ENCODE data around the gene ARMC3.
A peak's percentile ranks its signal among the peaks of the same experiment; 100 is the strongest.

The ARMC3 gene
- long read RNA-seq = 0 reads

- H3K27me3 ChIP-seq (ENCODE audit: insufficient read depth, poor library complexity, severe bottlenecking) = no peaks in the 10 kb centered on the region
- H3K4me3 ChIP-seq (replicated peaks; ENCODE audit: insufficient read depth, low read length) = peak within 1 kb of the TSS; percentile 14
- peak; percentile 2 to 4 for DNase-seq (ENCODE audit: low read depth in 1 of 2, low spot score in 1 of 2)
- H3K27ac ChIP-seq (replicated peaks) = no peak within 1 kb of the TSS
- TF ChIP-seq CTCF (IDR thresholded peaks at IDR 0.05; ENCODE audit: insufficient read depth, low read length) = no peak
- no peak for TF ChIP-seq GABPA (IDR thresholded peaks at IDR 0.05; ENCODE audit: low read depth)
- no peak for TF ChIP-seq REST (IDR thresholded peaks at IDR 0.05; ENCODE audit: insufficient replicate concordance, low read depth)
- TF ChIP-seq SPI1 (IDR thresholded peaks at IDR 0.05; ENCODE audit: borderline replicate concordance, low read depth) = no peak
- TF ChIP-seq POLR2AphosphoS5 (IDR thresholded peaks at IDR 0.05; ENCODE audit: low read depth) = no peak
These were observed at the start of gene ARMC3 for GRCh38 chr10:22927661-22928403. Gene ARMC3 (plus strand): TSS chr10:22928053. CDS start chr10:22931997, 3,944 bp downstream.

- Histone ChIP-seq H3K27ac (replicated peaks) (no peak overlapping the region), H3K27me3 (ENCODE audit: insufficient read depth, poor library complexity, severe bottlenecking) (no peaks in the 10 kb centered on the region), H3K4me3 (replicated peaks; ENCODE audit: insufficient read depth, low read length) (no peak overlapping the region)
- no peak for DNase-seq (ENCODE audit: low read depth in 1 of 2, low spot score in 1 of 2)
- no peak for TF ChIP-seq GABPA (IDR thresholded peaks at IDR 0.05; ENCODE audit: low read depth)
- no peak for TF ChIP-seq POLR2AphosphoS5 (IDR thresholded peaks at IDR 0.05; ENCODE audit: low read depth)
- TF ChIP-seq REST (IDR thresholded peaks at IDR 0.05; ENCODE audit: insufficient replicate concordance, low read depth) = no peak
- TF ChIP-seq CTCF (IDR thresholded peaks at IDR 0.05; ENCODE audit: insufficient read depth, low read length) = no peak
- no peak for TF ChIP-seq SPI1 (IDR thresholded peaks at IDR 0.05; ENCODE audit: borderline replicate concordance, low read depth)
These were observed 36.1 kb upstream of the ARMC3 start for GRCh38 chr10:22891797-22892196.

GRCh38 chr10:22893781-22894180 lies 34.1 kb upstream of the ARMC3 start:
- H3K27me3 ChIP-seq (ENCODE audit: insufficient read depth, poor library complexity, severe bottlenecking) = no peaks in the 10 kb centered on the region
- no peak for DNase-seq (ENCODE audit: low read depth in 1 of 2, low spot score in 1 of 2)
- no peak for TF ChIP-seq CTCF (IDR thresholded peaks at IDR 0.05; ENCODE audit: insufficient read depth, low read length)
- TF ChIP-seq GABPA (IDR thresholded peaks at IDR 0.05; ENCODE audit: low read depth) = no peak
- TF ChIP-seq POLR2AphosphoS5 (IDR thresholded peaks at IDR 0.05; ENCODE audit: low read depth) = no peak
- TF ChIP-seq SPI1 (IDR thresholded peaks at IDR 0.05; ENCODE audit: borderline replicate concordance, low read depth) = no peak
- no peak for TF ChIP-seq REST (IDR thresholded peaks at IDR 0.05; ENCODE audit: insufficient replicate concordance, low read depth)

More at GRCh38 chr10:22893781-22894180, 34.1 kb upstream of the ARMC3 start:
- Histone ChIP-seq H3K4me3 (replicated peaks; ENCODE audit: insufficient read depth, low read length) (no peak overlapping the region), H3K27ac (replicated peaks) (no peak overlapping the region)

Measured in HL-60 (cell line).